Measurements from ENCODE around the gene DUXB. TPM values are rescaled to one million over a fixed set of nuclear protein-coding genes. Genes with fewer than 3 reads are reported as not detected.

The DUXB gene
- total and polyA plus RNA-seq, 2 of the 13 experiments (the other 11 are each of a cell fraction or from before 2014, with no cell fraction given), result not detected

- peaks cover 58% of the 10 kb centered on the region for H3K4me1 ChIP-seq (ENCODE audit: insufficient read depth, low read length)
- H3K27me3 ChIP-seq (ENCODE audit: control insufficient read depth in 1 of 2, insufficient read depth in 2 of 2, low read length in 2 of 2), result no peaks in the 10 kb centered on the region; a peak in 1 of 5 replicates
- peak within 1 kb of the TSS; percentile 87 for H3K4me2 ChIP-seq (ENCODE audit: low read depth, low read length)
- peaks cover 92% of the 10 kb centered on the region for H3K79me2 ChIP-seq (ENCODE audit: insufficient read depth, low read length)
- POLR2A ChIA-PET, result interaction anchor here (0.7 to 2.9 kb wide), 15 partner anchors 8 to 342 kb away, joined by 3 to 28 read pairs (median 5); partner anchors contain the start of genes ADAT1, CFDP1, GABARAPL2 and TMEM231
- peak within 1 kb of the TSS; percentile 93 for H3K27ac ChIP-seq (ENCODE audit: extremely low read length, insufficient read depth, low read length)
- 3% methylated on average over 37 of the region's 76 CpGs for WGBS (ENCODE audit: low lambda C conversion rate)
- peaks cover 3 to 25% of the 10 kb centered on the region in 2 experiments for H3K36me3 ChIP-seq (replicated peaks in 1 of 2; ENCODE audit: control insufficient read depth in 1 of 2, insufficient read depth in 2 of 2, low read length in 2 of 2)
- DNase-seq (ENCODE audit: low spot score) (peak; percentile 92), ATAC-seq (peak; percentile 97), FAIRE-seq (peak; percentile 75)
- in situ Hi-C loops (cut with HindIII; ENCODE audit: extremely low pct_ligation_motif_present, low pct_unique_long_range_greater_than_20kb) (loop anchor here (5.0 kb wide), 1 partner anchor 115 kb away; no protein-coding TSS in a partner anchor), intact Hi-C loops (cut with micrococcal nuclease; ENCODE audit: unreplicated experiment) (loop anchor here (2.0 to 5.0 kb wide), 2 partner anchors 80 to 177 kb away; partner anchors contain the start of gene GABARAPL2)
- peak within 1 kb of the TSS; percentile 39 for H2AFZ ChIP-seq (ENCODE audit: low read length)
- peaks cover 46% of the 10 kb centered on the region for H4K20me1 ChIP-seq (ENCODE audit: insufficient read depth, low read length)
- CTCF ChIA-PET (ENCODE audit: low intra/inter-chr PET ratio, low total read pairs), result no interaction called here
- no peaks in the 10 kb centered on the region for H3K9me3 ChIP-seq (ENCODE audit: low read length)
- TSS peak; percentile 50 for BruUV-seq (replicated peaks)
- H3K9ac ChIP-seq (ENCODE audit: insufficient read depth, low read depth, low read length), result peak within 1 kb of the TSS; percentile 94
- peak within 1 kb of the TSS; percentile 82 to 96 (median 93) for H3K4me3 ChIP-seq (replicated peaks in 1 of 3; ENCODE audit: insufficient read depth in 1 of 3, low read depth in 2 of 3, low read length in 3 of 3)
- TF ChIP-seq ZNF569 (CRISPR knock-in tag; IDR thresholded peaks at IDR 0.05; ENCODE audit: borderline replicate concordance), result peak; percentile 85; the same call in 1 of the 2 replicates
- peak; percentile 71; the same call in 1 of the 2 replicates for TF ChIP-seq PATZ1 (CRISPR knock-in tag; IDR thresholded peaks at IDR 0.05)
- TF ChIP-seq SKI (IDR thresholded peaks at IDR 0.05; ENCODE audit: partially characterized antibody), result peak; percentile 39
- peak; percentile 85; the same call in 1 of the 2 replicates for TF ChIP-seq ZNF878 (CRISPR knock-in tag; IDR thresholded peaks at IDR 0.05)
- TF ChIP-seq PRPF4 (IDR thresholded peaks at IDR 0.05; ENCODE audit: low read depth, low read length, poor library complexity, severe bottlenecking), result no peak
- 0 out of 2 replicates have a peak, but pooled peaks have one; percentile 35 for TF ChIP-seq PRDM4 (CRISPR knock-in tag; IDR thresholded peaks at IDR 0.05; ENCODE audit: borderline replicate concordance)
- peak; percentile 96 for TF ChIP-seq ZBTB42 (CRISPR knock-in tag; IDR thresholded peaks at IDR 0.05)
- no peak for TF ChIP-seq HNRNPH1 (optimal IDR thresholded peaks at IDR 0.05; ENCODE audit: low read depth, low read length)
- TF ChIP-seq KLF9 (CRISPR knock-in tag; IDR thresholded peaks at IDR 0.05; ENCODE audit: low read depth), result no peak
- peak; percentile 76 for TF ChIP-seq ZNF607 (CRISPR knock-in tag; IDR thresholded peaks at IDR 0.05; ENCODE audit: borderline replicate concordance)
- TF ChIP-seq ZNF773 (CRISPR knock-in tag; IDR thresholded peaks at IDR 0.05; ENCODE audit: borderline replicate concordance), result peak; percentile 28; the same call in 1 of the 2 replicates
- no peak for TF ChIP-seq ZNF547 (CRISPR knock-in tag; IDR thresholded peaks at IDR 0.05)
- peak; percentile 41; the same call in 1 of the 2 replicates for TF ChIP-seq TSC22D2 (CRISPR knock-in tag; IDR thresholded peaks at IDR 0.05; ENCODE audit: borderline replicate concordance)
- peak; percentile 80 for TF ChIP-seq TBX3 (IDR thresholded peaks at IDR 0.05; ENCODE audit: borderline replicate concordance)
- TF ChIP-seq ZNF550 (CRISPR knock-in tag; IDR thresholded peaks at IDR 0.05; ENCODE audit: borderline replicate concordance), result no peak
- TF ChIP-seq ATF2 (CRISPR knock-in tag; IDR thresholded peaks at IDR 0.05), result peak; percentile 75; the same call in 1 of the 2 replicates
- no peak for TF ChIP-seq HNRNPUL1 (IDR thresholded peaks at IDR 0.05; ENCODE audit: low read depth, low read length)
Observed at GRCh38 chr16:75647492-75648264, 53.6 kb downstream of the DUXB start, which contains the start of the genes KARS1 and TERF2IP. TSS of gene KARS1 (minus strand) at chr16:75647665. CDS start at chr16:75647639, 26 bp downstream. TSS of gene TERF2IP (plus strand) at chr16:75647773. CDS start at chr16:75647883, 110 bp downstream.
